Tibial nerve (tissue), 4 donors: ENCODE data around the gene CTNNA2. TPM values are rescaled to one million over a fixed set of nuclear protein-coding genes. Genes with fewer than 3 reads are reported as not detected.

ENCODE experiments used
- DNase-seq, 2 donors: peaks; one replicate each; pipeline ENCODE4 v3.0.0-alpha.2; 2019; ENCODE audit warnings: low spot score in 2 of 2
- H3K27ac ChIP-seq, 4 donors: fragments of 200-600 bp; sonication (generic) in 3 of 4; one replicate each; pipeline ENCODE4 v1.5.1; 2017 to 2019; ENCODE audit warnings: mild to moderate bottlenecking in 1 of 4
- H3K27me3 ChIP-seq, 2 donors: fragments of 200-600 bp; sonication (generic) in 1 of 2; one replicate each; pipeline versions ENCODE4 v1.5.1 to v1.6.0; 2017 to 2019
- H3K36me3 ChIP-seq, 3 donors: fragments of 200-600 bp; sonication (generic); one replicate each; pipeline ENCODE4 v1.5.1; 2018 to 2019
- H3K4me1 ChIP-seq, 4 donors: fragments of 200-600 bp; sonication (generic) in 3 of 4; one replicate each; pipeline ENCODE4 v1.5.1; 2017 to 2019
- H3K4me3 ChIP-seq, 4 donors: fragments of 200-600 bp; sonication (generic) in 3 of 4; one replicate each; pipeline ENCODE4 v1.5.1; 2017 to 2019; ENCODE audit warnings: mild to moderate bottlenecking in 1 of 4, moderate library complexity in 1 of 4
- H3K9me3 ChIP-seq, 4 donors: fragments of 200-600 bp; sonication (generic) in 3 of 4; one replicate each; pipeline ENCODE4 v1.5.1; 2017 to 2019
- CTCF ChIP-seq, 5 experiments: fragments of 200-600 bp in 3 of 5; fragments of 450-650 bp in 2 of 5; sonication (generic) in 3 of 5; IDR thresholded peaks; one replicate each; pipeline ENCODE4 v1.5.1; 2016 to 2019; ENCODE audit warnings: antibody characterized with exemption in 5 of 5, mild to moderate bottlenecking in 3 of 5, moderate library complexity in 2 of 5
- EP300 ChIP-seq, 2 donors: sonication (generic); formaldehyde crosslinking; IDR thresholded peaks; one replicate each; pipeline ENCODE4 v1.6.1; 2017; ENCODE audit warnings: antibody characterized with exemption in 2 of 2, mild to moderate bottlenecking in 1 of 2
- POLR2A ChIP-seq, 2 donors: fragments of 450-650 bp; IDR thresholded peaks; one replicate each; pipeline ENCODE4 v1.6.1; 2017; ENCODE audit warnings: antibody characterized with exemption in 2 of 2, mild to moderate bottlenecking in 2 of 2, moderate library complexity in 2 of 2
- WGBS, 2 donors: methylation state at CpG; one replicate each; pipeline ENCODE4 v1.1.5; 2018; 5-methylcytosine and 5-hydroxymethylcytosine counted together
- total RNA-seq, 4 donors: library from RNA; depleted of rRNA; stranded (reverse); fragments of >200 nt; gene quantifications; one replicate each; pipeline ENCODE4 v1.1.0, GENCODE V29; 2016

CTNNA2 gene
- total RNA-seq, 4 donors from 2014 or later, result 0.39 to 3.3 (median 0.75) TPM

DNA sequence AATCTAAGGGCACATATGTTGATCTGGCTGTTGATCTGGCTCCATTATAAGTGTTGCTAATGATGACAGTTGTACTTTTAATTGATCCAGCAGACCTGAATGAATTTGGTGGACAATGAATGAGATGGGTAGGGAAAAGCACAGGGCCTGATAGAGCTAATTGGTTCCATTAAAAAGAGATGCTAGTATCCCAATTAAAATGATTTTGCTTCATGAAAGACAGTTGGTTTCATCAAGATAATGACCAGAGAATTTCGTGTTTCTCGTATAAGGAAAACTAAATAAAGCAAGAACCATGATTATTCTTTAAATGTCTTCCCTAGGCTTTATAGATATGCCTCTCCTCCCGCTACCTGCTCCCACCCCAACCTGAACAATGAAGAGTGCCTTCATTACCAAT lies 900.3 kb downstream of the CTNNA2 start:
- 88 to 92% methylated on average over 3 of the region's 3 CpGs for WGBS, 2 donors
- Histone ChIP-seq H3K9me3 (peaks cover 0 to 11% (median 0%) of the 10 kb centered on the region in 4 donors), H3K4me3 (no peak overlapping the region), H3K4me1 (no peaks in the 10 kb centered on the region), H3K27ac (no peak overlapping the region), H3K27me3 (no peaks in the 10 kb centered on the region), H3K36me3 (no peaks in the 10 kb centered on the region)
- no peak for DNase-seq
- TF ChIP-seq EP300 (IDR thresholded peaks at IDR 0.05) (no peak), POLR2A (IDR thresholded peaks at IDR 0.05) (no peak), CTCF (IDR thresholded peaks at IDR 0.05) (no peak)

DNA sequence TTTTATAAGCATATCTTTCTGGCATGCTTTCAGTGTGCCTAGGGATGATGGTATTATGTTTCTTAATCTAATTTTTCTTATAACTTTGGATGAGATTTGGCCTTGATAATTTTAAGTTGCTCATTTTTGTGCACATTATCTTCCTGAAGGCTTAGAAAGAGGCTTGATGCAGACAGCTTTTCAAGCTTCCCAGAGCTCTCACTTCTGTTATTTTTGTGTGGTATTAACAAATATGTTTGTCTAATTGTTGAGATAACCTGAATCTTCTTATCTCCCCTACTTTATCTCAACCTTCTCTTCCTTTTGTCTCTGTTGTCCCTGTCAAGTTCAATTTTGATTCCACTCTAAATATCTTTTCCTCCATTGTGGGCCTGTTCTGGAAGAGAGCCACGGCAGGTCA lies 904.9 kb downstream of the CTNNA2 start:
- Histone ChIP-seq H3K4me1 (no peaks in the 10 kb centered on the region), H3K27me3 (no peaks in the 10 kb centered on the region), H3K27ac (no peak overlapping the region), H3K4me3 (no peak overlapping the region), H3K36me3 (no peaks in the 10 kb centered on the region), H3K9me3 (peaks cover 0 to 11% (median 0%) of the 10 kb centered on the region in 4 donors)
- DNase-seq, result no peak
- no peak for TF ChIP-seq POLR2A (IDR thresholded peaks at IDR 0.05)
- TF ChIP-seq EP300 (IDR thresholded peaks at IDR 0.05), result no peak
- TF ChIP-seq CTCF (IDR thresholded peaks at IDR 0.05), result no peak
- 91 to 92% methylated on average over 1 of the region's 1 CpG for WGBS, 2 donors

DNA sequence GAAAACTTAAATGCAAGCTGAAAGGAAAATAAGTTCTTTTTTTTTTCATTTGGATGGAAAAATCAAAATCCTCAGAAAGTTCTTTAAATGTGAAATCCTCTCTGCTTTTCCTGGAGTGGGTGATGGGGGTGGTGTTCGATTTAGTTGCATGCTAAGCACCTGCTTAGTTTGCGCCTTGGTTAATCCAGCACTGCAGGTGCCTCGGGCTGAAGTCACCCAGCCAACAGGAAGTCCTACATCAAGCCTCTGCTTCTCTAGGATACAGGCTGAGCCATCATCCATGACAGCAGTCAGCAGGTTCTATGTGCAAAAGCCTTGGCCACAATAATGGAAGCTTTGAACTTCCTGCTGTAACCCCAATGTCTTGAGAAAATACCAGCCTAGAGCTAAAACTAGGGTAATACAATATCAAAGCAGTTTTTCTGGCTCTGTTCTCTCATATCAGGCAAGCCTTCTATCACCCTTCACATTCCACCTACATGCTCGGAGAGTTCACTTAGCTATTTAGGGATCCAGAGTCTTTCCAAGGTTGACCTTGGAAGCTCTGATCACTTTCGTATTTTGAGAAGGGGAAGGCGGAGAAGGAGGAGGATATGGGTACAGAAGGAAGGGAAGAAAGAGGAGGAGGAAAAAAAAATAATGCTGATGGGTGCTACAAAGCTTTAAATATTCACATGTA lies 907.8 kb downstream of the CTNNA2 start:
- DNase-seq, result no peak
- 69 to 74% methylated on average over 6 of the region's 6 CpGs for WGBS, 2 donors
- Histone ChIP-seq H3K27ac (no peak overlapping the region), H3K27me3 (no peaks in the 10 kb centered on the region), H3K4me3 (no peak overlapping the region), H3K36me3 (no peaks in the 10 kb centered on the region), H3K9me3 (no peaks in the 10 kb centered on the region), H3K4me1 (no peaks in the 10 kb centered on the region)
- TF ChIP-seq POLR2A (IDR thresholded peaks at IDR 0.05) (no peak), CTCF (IDR thresholded peaks at IDR 0.05) (no peak), EP300 (IDR thresholded peaks at IDR 0.05) (no peak)

GRCh38 chr2:80429251-80429650 lies 916.4 kb downstream of the CTNNA2 start:
- no peaks in the 10 kb centered on the region for H3K9me3 ChIP-seq
- H3K27ac ChIP-seq, result no peak overlapping the region
- H3K4me3 ChIP-seq, result no peak overlapping the region
- H3K36me3 ChIP-seq, result no peaks in the 10 kb centered on the region
- no peaks in the 10 kb centered on the region for H3K27me3 ChIP-seq
- peaks cover 0 to 6% (median 0%) of the 10 kb centered on the region in 4 donors for H3K4me1 ChIP-seq
- WGBS, 2 donors, result 56 to 61% methylated on average over 2 of the region's 2 CpGs
- TF ChIP-seq POLR2A (IDR thresholded peaks at IDR 0.05) (no peak), CTCF (IDR thresholded peaks at IDR 0.05) (no peak), EP300 (IDR thresholded peaks at IDR 0.05) (no peak)
- no peak for DNase-seq

- WGBS, 2 donors, result 88 to 96% methylated on average over 5 of the region's 5 CpGs
- Histone ChIP-seq H3K36me3 (no peaks in the 10 kb centered on the region), H3K4me3 (no peak overlapping the region), H3K27ac (no peak overlapping the region), H3K27me3 (no peaks in the 10 kb centered on the region), H3K9me3 (no peaks in the 10 kb centered on the region), H3K4me1 (peaks cover 0 to 4% (median 0%) of the 10 kb centered on the region in 4 donors)
- no peak for TF ChIP-seq CTCF (IDR thresholded peaks at IDR 0.05)
- no peak for TF ChIP-seq POLR2A (IDR thresholded peaks at IDR 0.05)
- TF ChIP-seq EP300 (IDR thresholded peaks at IDR 0.05), result no peak
- no peak for DNase-seq
Measured at GRCh38 chr2:80437959-80438358, 925.1 kb downstream of the CTNNA2 start.
